ENCODE data around the gene MBP.

Gene MBP

DNA sequence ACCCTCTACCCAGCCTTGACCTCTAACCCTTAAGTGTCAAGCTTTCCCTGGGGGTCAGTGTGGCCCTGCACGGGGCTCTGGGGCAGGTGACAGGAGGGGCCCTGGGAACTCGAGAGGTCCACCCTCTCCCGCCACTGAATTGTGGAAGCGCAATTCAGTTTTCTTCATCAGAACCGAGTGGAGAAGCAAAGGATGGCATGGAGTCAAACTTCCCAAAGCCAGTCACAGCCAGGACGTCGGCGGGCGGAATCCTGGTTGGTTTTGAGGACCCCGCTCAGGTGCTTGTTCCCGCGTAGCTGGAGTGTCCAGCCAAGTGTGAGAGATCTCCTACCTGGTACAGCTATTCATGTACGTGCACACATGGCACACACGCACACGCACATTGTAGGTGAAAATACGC is 62.0 kb downstream of the MBP start:
- H3K4me3 ChIP-seq (ENCODE audit: low read depth, low read length) = no peak overlapping the region
- TF ChIP-seq, protein P1, sequence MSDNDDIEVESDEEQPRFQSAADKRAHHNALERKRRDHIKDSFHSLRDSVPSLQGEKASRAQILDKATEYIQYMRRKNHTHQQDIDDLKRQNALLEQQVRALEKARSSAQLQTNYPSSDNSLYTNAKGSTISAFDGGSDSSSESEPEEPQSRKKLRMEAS (IDR thresholded peaks at IDR 0.05; ENCODE audit: low read depth, low read length) = no peak
- TF ChIP-seq MYC (IDR thresholded peaks at IDR 0.05; ENCODE audit: low read depth, low read length) (no peak), POLR2A (IDR thresholded peaks at IDR 0.05; ENCODE audit: extremely low read depth, insufficient read length) (no peak)
- TF ChIP-seq, protein P2, sequence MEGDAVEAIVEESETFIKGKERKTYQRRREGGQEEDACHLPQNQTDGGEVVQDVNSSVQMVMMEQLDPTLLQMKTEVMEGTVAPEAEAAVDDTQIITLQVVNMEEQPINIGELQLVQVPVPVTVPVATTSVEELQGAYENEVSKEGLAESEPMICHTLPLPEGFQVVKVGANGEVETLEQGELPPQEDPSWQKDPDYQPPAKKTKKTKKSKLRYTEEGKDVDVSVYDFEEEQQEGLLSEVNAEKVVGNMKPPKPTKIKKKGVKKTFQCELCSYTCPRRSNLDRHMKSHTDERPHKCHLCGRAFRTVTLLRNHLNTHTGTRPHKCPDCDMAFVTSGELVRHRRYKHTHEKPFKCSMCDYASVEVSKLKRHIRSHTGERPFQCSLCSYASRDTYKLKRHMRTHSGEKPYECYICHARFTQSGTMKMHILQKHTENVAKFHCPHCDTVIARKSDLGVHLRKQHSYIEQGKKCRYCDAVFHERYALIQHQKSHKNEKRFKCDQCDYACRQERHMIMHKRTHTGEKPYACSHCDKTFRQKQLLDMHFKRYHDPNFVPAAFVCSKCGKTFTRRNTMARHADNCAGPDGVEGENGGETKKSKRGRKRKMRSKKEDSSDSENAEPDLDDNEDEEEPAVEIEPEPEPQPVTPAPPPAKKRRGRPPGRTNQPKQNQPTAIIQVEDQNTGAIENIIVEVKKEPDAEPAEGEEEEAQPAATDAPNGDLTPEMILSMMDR (IDR thresholded peaks at IDR 0.05; ENCODE audit: low read depth, low read length) = no peak
- DNase-seq (ENCODE audit: low read depth) = no peak

DNA sequence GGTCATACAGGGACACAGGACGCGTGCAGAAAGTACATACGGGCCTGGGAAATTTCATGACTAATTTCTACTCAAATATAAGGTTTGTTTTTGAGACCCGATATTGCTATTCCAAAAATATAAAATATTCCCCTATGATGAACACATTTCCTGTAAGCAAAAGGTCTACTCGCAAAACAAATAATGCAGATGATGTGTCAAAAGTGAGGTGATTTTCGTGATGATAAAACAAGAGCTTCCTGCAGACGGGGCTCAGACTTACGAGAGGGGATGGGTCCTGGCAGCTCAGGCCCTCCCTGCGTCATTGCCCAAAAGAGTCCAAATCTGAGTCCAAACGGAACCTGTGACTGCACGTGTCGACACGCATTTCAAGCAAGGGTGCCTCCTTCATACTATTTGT is 62.7 kb downstream of the MBP start:
- no peak overlapping the region for H3K4me3 ChIP-seq (ENCODE audit: low read depth, low read length)
- no peak for DNase-seq (ENCODE audit: low read depth)
- TF ChIP-seq, protein P1 (IDR thresholded peaks at IDR 0.05; ENCODE audit: low read depth, low read length) = no peak
- TF ChIP-seq POLR2A (IDR thresholded peaks at IDR 0.05; ENCODE audit: extremely low read depth, insufficient read length) (no peak), MYC (IDR thresholded peaks at IDR 0.05; ENCODE audit: low read depth, low read length) (no peak)
- TF ChIP-seq, protein P2 (IDR thresholded peaks at IDR 0.05; ENCODE audit: low read depth, low read length) = no peak

DNA sequence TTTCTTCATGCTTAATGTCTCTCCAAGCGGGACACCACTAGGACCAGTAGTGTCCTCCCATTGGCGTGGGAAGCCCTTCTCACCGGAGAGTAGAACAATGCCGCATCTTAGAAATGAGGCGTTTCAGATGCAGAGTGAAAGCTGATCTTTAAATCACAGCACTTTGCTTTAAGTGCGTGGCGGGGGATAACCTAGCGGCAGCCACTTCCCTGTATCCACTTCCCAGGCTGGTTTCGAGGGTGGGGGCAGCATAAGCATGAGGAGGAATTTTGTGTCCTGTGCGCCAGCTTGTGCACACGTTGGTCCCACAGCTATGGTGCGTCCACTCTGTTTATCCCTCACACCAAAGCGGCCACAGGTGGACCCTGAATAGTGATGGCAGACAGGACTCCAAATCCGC is 63.1 kb downstream of the MBP start:
- H3K4me3 ChIP-seq (ENCODE audit: low read depth, low read length) = no peak overlapping the region
- DNase-seq (ENCODE audit: low read depth) = no peak
- TF ChIP-seq, protein P2 (IDR thresholded peaks at IDR 0.05; ENCODE audit: low read depth, low read length) = no peak
- TF ChIP-seq POLR2A (IDR thresholded peaks at IDR 0.05; ENCODE audit: extremely low read depth, insufficient read length) (no peak), MYC (IDR thresholded peaks at IDR 0.05; ENCODE audit: low read depth, low read length) (no peak)
- TF ChIP-seq, protein P1 (IDR thresholded peaks at IDR 0.05; ENCODE audit: low read depth, low read length) = no peak

DNA sequence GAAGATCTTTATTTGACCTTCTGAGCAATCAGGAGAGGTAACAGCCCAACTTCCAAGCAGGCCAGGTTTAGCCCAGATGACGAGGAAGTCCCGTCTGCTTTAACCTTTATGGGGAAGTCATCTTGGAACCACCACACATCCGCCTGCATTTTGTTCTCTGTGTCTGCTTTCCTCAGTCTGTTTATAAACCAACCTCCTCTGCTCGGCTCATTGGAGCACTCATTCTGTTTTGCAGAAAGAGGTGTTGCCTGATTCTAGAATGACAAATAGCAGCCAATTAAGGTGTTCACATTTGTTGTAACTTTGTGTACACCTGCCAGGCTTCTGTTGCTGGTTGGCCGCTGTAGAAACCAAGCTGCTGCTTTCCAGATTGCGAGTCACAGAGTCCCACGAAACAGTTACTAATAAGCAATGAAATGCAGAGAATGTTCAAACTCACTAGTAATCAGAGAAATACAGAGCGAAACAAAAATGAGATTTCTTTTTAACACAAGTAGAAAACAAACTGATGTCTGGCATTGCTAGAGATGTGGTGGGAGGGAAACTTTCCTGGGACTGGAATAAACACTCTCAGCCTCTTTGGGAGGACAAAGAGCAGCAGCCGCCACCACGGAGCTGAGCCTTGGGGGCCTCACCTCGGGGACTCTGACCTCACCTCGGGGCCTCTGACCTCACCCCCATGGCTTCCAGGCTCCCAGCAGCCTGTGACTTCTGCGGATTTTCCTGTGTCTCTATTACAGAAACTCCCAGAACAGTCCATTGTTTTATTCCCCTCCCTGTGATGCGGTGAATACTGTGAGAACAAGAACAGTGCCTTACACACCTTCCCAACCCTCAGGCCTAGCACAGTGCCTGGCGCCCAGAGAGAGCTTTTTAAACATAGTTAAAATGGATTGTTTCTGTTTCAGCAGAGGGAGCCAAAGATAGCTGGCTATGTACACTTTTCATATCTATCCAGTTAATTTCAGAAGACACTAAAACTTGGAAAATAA is 64.0 kb downstream of the MBP start:
- H3K4me3 ChIP-seq (ENCODE audit: low read depth, low read length) = no peak overlapping the region
- DNase-seq (ENCODE audit: low read depth) = peak; percentile 65
- TF ChIP-seq, protein P1 (IDR thresholded peaks at IDR 0.05; ENCODE audit: low read depth, low read length) = no peak
- TF ChIP-seq MYC (IDR thresholded peaks at IDR 0.05; ENCODE audit: low read depth, low read length) = no peak
- no peak for TF ChIP-seq POLR2A (IDR thresholded peaks at IDR 0.05; ENCODE audit: extremely low read depth, insufficient read length)
- TF ChIP-seq, protein P2 (IDR thresholded peaks at IDR 0.05; ENCODE audit: low read depth, low read length) = no peak

DNA sequence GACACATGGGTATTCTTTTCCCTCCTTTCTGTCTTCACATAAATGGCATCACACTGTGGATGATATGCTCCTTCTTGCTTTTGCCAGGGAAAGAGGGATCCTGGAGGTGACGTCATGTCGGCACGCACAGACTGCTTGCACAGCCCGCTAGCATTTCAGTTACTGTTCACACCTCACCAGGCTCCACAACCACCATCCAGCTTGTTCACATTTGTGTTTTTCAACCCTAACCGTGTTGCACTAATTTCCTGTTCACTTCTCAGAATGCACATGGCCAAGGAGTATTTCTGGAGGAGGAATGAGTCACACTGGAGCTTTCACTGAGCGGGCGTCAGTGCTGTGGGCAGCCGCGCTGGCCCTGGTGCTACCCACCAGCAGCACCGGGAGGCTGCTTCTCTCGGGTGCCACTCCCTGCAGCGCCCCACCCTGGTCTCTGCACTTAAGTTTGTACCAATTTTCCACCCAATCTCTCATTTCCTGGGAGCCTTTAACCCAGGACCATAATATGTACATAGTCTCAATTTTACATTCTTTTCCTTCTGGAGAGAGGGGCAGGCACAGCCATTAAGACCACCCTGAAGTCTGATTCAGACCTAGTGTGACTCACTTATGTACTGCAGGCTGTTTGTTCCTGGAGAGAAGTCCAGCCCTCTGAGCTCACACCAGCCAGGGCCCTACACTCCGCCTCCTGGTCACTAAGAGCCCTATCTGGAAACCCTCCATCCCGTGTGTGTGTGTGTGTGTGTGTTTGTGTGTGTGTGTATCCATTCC is 65.1 kb downstream of the MBP start:
- peak; percentile 93 for DNase-seq (ENCODE audit: low read depth)
- no peak overlapping the region for H3K4me3 ChIP-seq (ENCODE audit: low read depth, low read length)
- TF ChIP-seq, protein P2 (IDR thresholded peaks at IDR 0.05; ENCODE audit: low read depth, low read length) = peak; percentile 29
- TF ChIP-seq MYC (IDR thresholded peaks at IDR 0.05; ENCODE audit: low read depth, low read length) = peak; percentile 44; the same call in 1 of the 2 replicates
- TF ChIP-seq, protein P1 (IDR thresholded peaks at IDR 0.05; ENCODE audit: low read depth, low read length) = no peak; the same call in 1 of the 2 replicates
- TF ChIP-seq POLR2A (IDR thresholded peaks at IDR 0.05; ENCODE audit: extremely low read depth, insufficient read length) = peak; percentile 27
